HEK293T (cell line): Measurements from ENCODE around the gene USP3.
"Not testable (repeated sequence)": the region's sequence is repeated elsewhere in the genome, so short reads cannot be mapped to it uniquely, and the experiment has no call there.

ENCODE experiments used
- CTCF ChIA-PET: fragments of 350-600 bp; formaldehyde crosslinking; extraction: SDS; loops from one replicate; lab custom pipeline; 2021; ENCODE audit warnings: antibody characterized with exemption, inconsistent platforms; lab: Yijun Ruan, JAX
- POLR2A ChIA-PET: fragments of 350-600 bp; formaldehyde crosslinking; extraction: SDS; loops from one replicate; lab custom pipeline; 2020; ENCODE audit warnings: antibody characterized with exemption, inconsistent platforms; lab: Yijun Ruan, JAX
- DNase-seq: peaks from one replicate; pipeline ENCODE4 v3.0.0; 2012; ENCODE audit warnings: mixed read lengths; ENCODE audit errors: extremely low spot score
- ARNT ChIP-seq: fragments of 450-650 bp; IDR thresholded peaks from 2 replicates; pipeline ENCODE4 v1.6.1; 2017; ENCODE audit warnings: mild to moderate bottlenecking
- BHLHE40 ChIP-seq: fragments of 450-650 bp; IDR thresholded peaks from 2 replicates; pipeline ENCODE4 v1.6.1; 2016; ENCODE audit warnings: mild to moderate bottlenecking, moderate library complexity, borderline replicate concordance
- CTBP1 ChIP-seq: fragments of 450-650 bp; IDR thresholded peaks from 2 replicates; pipeline ENCODE4 v1.6.1; 2016; ENCODE audit warnings: borderline replicate concordance
- ELF4 ChIP-seq: fragments of 450-650 bp; IDR thresholded peaks from 2 replicates; pipeline ENCODE4 v1.6.1; 2017; ENCODE audit warnings: antibody characterized with exemption
- FOXA1 ChIP-seq: fragments of 450-650 bp; IDR thresholded peaks from 2 replicates; pipeline ENCODE4 v1.6.1; 2016; ENCODE audit warnings: mild to moderate bottlenecking
- FOXK2 ChIP-seq: fragments of 450-650 bp; IDR thresholded peaks from 2 replicates; pipeline ENCODE4 v1.6.1; 2016; ENCODE audit warnings: mild to moderate bottlenecking
- FOXM1 ChIP-seq: fragments of 450-650 bp; IDR thresholded peaks from 2 replicates; pipeline ENCODE4 v1.6.1; 2017; ENCODE audit warnings: mild to moderate bottlenecking, borderline replicate concordance
- HDGF ChIP-seq: fragments of 450-650 bp; IDR thresholded peaks from 2 replicates; pipeline ENCODE4 v1.6.1; 2017; ENCODE audit warnings: antibody characterized with exemption, borderline replicate concordance
- L3MBTL2 ChIP-seq: fragments of 450-650 bp; conservative IDR thresholded peaks from 2 replicates; pipeline ENCODE4 v1.6.1; 2016; ENCODE audit warnings: mild to moderate bottlenecking
- LEF1 ChIP-seq: fragments of 450-650 bp; IDR thresholded peaks from 2 replicates; pipeline ENCODE4 v1.6.1; 2017; ENCODE audit warnings: mild to moderate bottlenecking, borderline replicate concordance
- NFRKB ChIP-seq: fragments of 450-650 bp; IDR thresholded peaks from 2 replicates; pipeline ENCODE4 v1.6.1; 2016; ENCODE audit warnings: mild to moderate bottlenecking, moderate library complexity
- PKNOX1 ChIP-seq: fragments of 450-650 bp; IDR thresholded peaks from 2 replicates; pipeline ENCODE4 v1.6.1; 2016
- SP1 ChIP-seq: fragments of 450-650 bp; IDR thresholded peaks from 2 replicates; pipeline ENCODE4 v1.6.1; 2017
- SUZ12 ChIP-seq: fragments of 450-650 bp; IDR thresholded peaks from 2 replicates; pipeline ENCODE4 v1.6.1; 2016; ENCODE audit warnings: mild to moderate bottlenecking
- TARDBP ChIP-seq: fragments of 450-650 bp; IDR thresholded peaks from 2 replicates; pipeline ENCODE4 v1.6.1; 2016
- ZNF384 ChIP-seq: fragments of 450-650 bp; IDR thresholded peaks from 2 replicates; pipeline ENCODE4 v1.6.1; 2016

The USP3 gene

DNA sequence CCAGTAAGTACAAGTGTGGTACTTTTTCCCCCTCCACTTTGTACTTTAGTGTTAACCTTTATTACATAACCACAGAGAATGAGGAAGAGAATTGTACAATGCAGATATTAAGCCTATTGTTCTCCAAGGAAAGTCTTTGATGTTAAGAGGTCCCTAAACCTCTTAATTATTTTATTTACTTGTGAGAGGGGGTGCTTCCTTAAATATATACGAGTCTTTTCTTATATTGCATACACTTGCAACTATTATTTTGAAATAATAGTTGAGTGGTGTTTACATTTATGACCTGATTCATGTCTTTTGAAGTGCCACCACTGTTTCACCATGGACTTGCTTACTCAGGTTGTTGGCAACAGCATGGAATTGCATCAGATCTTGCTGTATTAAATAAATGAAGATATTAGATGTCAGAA is 10.1 kb downstream of the USP3 start:
- ChIA-PET POLR2A (no interaction called here), CTCF (interaction anchor here (1.4 kb wide), 1 partner anchor 22 kb away, joined by 5 read pairs; no protein-coding TSS in a partner anchor)
- DNase-seq, result no peak
- TF ChIP-seq ZNF384, result no peak
- 0 out of 2 replicates have a peak, but pooled peaks have one; percentile 4 for TF ChIP-seq PKNOX1

DNA sequence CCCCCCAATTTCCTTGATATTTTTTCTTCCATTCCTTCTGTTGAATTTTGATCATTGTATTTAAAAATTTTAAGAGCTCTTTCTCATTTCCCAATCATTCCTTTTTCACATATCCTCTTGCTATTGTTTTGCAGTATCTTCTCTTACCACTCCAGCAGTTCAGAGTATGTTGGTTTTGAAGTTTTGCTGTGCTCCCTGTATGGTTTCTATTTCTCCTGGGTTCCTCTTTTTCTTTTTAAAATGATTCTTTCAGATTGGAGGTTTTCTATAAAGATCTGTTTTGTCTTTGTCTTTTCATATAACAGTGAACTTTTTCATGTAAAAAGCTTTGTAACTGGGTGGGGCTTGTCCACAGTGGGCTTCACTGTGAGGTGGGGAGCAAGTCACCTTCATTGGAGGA is 12.8 kb downstream of the USP3 start:
- CTCF ChIA-PET, result interaction anchor here (0.7 to 1.0 kb wide), 2 partner anchors 12 to 22 kb away, joined by 3 read pairs; no protein-coding TSS in a partner anchor
- no peak for DNase-seq
- POLR2A ChIA-PET, result interaction anchor here (0.8 kb wide), 1 partner anchor 13 kb away, joined by 3 read pairs; no protein-coding TSS in a partner anchor
- TF ChIP-seq FOXM1 (no peak), ELF4 (no peak), CTBP1 (no peak), NFRKB (no peak), L3MBTL2 (no peak), FOXK2 (no peak), ZNF384 (no peak), LEF1 (no peak), SP1 (no peak), HDGF (no peak)

DNA sequence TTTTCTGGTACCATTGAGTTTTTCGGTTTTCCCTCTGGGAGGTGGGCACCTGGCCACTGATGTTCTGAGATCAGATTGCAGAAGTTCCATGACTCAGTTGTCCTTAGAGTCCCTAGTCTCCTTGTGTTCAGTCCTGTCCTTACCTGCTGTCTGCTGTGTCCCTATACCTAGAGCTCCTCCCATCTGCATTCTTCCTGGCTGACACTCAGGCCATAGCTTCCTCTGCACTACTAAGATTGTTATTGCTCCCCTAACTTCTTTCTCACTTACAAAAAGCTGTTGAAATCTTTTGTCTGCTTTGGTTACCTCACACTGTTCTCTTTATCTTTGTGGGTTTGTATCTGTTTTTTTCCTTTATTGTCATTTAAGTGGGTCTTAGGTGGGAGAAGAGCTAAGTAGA is 13.2 kb downstream of the USP3 start:
- no peak for DNase-seq
- ChIA-PET POLR2A (interaction anchor here (0.8 kb wide), 1 partner anchor 14 kb away, joined by 3 read pairs; no protein-coding TSS in a partner anchor), CTCF (interaction anchor here (0.7 to 1.0 kb wide), 2 partner anchors 12 to 22 kb away, joined by 3 read pairs; no protein-coding TSS in a partner anchor)
- TF ChIP-seq SP1 (no peak), ZNF384 (no peak), FOXA1 (no peak), PKNOX1 (no peak), ELF4 (no peak), L3MBTL2 (no peak), SUZ12 (no peak)

DNA sequence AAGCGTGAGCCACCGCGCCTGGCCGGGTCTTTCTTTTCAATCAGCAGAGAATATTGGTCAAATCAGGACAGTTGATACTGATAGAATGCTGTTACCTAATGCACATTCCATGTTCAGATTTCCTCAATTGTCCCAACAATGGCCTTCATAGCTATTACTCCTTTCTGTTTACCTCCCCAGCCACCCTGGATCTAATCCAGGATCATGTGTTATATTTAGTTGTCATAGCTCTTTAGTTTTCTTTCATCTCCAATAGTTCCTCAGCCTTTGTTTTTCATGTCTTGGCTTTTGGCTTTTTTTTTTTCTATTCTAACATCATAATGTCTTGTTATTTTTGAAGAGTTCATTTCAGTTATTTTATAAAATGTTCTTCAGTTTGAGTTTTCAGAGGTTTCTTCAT is 14.6 kb downstream of the USP3 start:
- CTCF ChIA-PET, result no interaction called here
- POLR2A ChIA-PET, result no interaction called here
- TF ChIP-seq FOXA1, result no peak
- no peak for TF ChIP-seq ELF4
- no peak for TF ChIP-seq ZNF384
- TF ChIP-seq FOXK2, result no peak
- no peak for TF ChIP-seq L3MBTL2
- no peak for TF ChIP-seq PKNOX1
- no peak for TF ChIP-seq HDGF
- no peak for DNase-seq

- DNase-seq, result no peak
- CTCF ChIA-PET, result no interaction called here
- POLR2A ChIA-PET, result no interaction called here
- TF ChIP-seq PKNOX1 (no peak), FOXK2 (no peak), SP1 (no peak), BHLHE40 (no peak), ARNT (no peak), L3MBTL2 (no peak), HDGF (no peak), LEF1 (no peak), TARDBP (no peak), NFRKB (no peak), FOXM1 (no peak), ZNF384 (no peak)
These were observed 15.3 kb downstream of the USP3 start for GRCh38 chr15:63519548-63520178.

DNA sequence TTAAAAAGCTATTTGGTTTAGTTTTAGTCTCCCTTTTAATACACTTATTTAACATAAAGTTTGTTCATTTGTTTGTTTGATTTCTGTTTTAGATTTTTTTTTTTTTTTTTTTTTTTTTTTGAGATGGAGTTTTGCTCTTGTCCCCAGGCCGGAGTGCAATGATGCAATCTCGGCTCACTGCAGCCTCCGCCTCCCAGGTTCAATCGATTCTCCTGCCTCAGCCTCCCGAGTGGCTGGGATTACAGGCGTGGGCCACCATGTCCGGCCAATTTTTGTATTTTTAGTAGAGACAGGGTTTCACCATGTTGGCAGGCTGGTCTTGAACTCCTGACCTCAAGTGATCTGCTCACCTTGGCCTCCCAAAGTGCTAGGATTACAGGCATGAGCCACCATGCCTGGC is 16.1 kb downstream of the USP3 start:
- DNase-seq, CTCF ChIA-PET, POLR2A ChIA-PET: not testable (repeated sequence)
- 0 out of 2 replicates have a peak, but pooled peaks have one; percentile 6 for TF ChIP-seq ZNF384
